ENCODE results near the gene TIMP2.
"Not testable (repeated sequence)": the region's sequence is repeated elsewhere in the genome, so short reads cannot be mapped to it uniquely, and the experiment has no call there.

Gene TIMP2

GRCh38 chr17:78925662-78926555, 722 bp upstream of the TIMP2 start:
- Mint-ChIP-seq H3K4me3 (no peak overlapping the region), H3K9me3 (no peaks in the 10 kb centered on the region), H3K27me3 (peaks cover 8% of the 10 kb centered on the region), H3K36me3 (ENCODE audit: low read depth) (no peaks in the 10 kb centered on the region), H3K4me1 (ENCODE audit: low read depth) (peaks cover 13% of the 10 kb centered on the region), H3K27ac (no peak overlapping the region)

GRCh38 chr17:78924481-78925151, 571 bp downstream of the TIMP2 start:
- Mint-ChIP-seq H3K9me3 (no peaks in the 10 kb centered on the region), H3K27ac (no peak overlapping the region), H3K4me1 (ENCODE audit: low read depth) (peaks cover 13% of the 10 kb centered on the region), H3K4me3 (no peak overlapping the region), H3K36me3 (ENCODE audit: low read depth) (no peaks in the 10 kb centered on the region), H3K27me3 (peaks cover 8% of the 10 kb centered on the region)

- peak overlapping the region; percentile 55 for H3K4me3 Mint-ChIP-seq
- peaks cover 13% of the 10 kb centered on the region for H3K4me1 Mint-ChIP-seq (ENCODE audit: low read depth)
- peak overlapping the region; percentile 51 for H3K27ac Mint-ChIP-seq
- no peaks in the 10 kb centered on the region for H3K36me3 Mint-ChIP-seq (ENCODE audit: low read depth)
- H3K27me3 Mint-ChIP-seq = peaks cover 8% of the 10 kb centered on the region
- H3K9me3 Mint-ChIP-seq = no peaks in the 10 kb centered on the region
These were observed 1.3 kb downstream of the TIMP2 start for GRCh38 chr17:78923660-78924453.

GRCh38 chr17:78922816-78923498, 2.2 kb downstream of the TIMP2 start:
- Mint-ChIP-seq H3K4me3 (peak overlapping the region; percentile 55), H3K27ac (no peak overlapping the region), H3K36me3 (ENCODE audit: low read depth) (no peaks in the 10 kb centered on the region), H3K27me3 (peaks cover 8% of the 10 kb centered on the region), H3K9me3 (no peaks in the 10 kb centered on the region), H3K4me1 (ENCODE audit: low read depth) (peaks cover 15% of the 10 kb centered on the region)

GRCh38 chr17:78921437-78921971, 3.7 kb downstream of the TIMP2 start:
- Mint-ChIP-seq H3K36me3 (ENCODE audit: low read depth) (no peaks in the 10 kb centered on the region), H3K27ac (no peak overlapping the region), H3K4me1 (ENCODE audit: low read depth) (peaks cover 24% of the 10 kb centered on the region), H3K4me3 (no peak overlapping the region), H3K9me3 (no peaks in the 10 kb centered on the region), H3K27me3 (peaks cover 4% of the 10 kb centered on the region)

- H3K9me3 Mint-ChIP-seq = no peaks in the 10 kb centered on the region
- H3K36me3 Mint-ChIP-seq (ENCODE audit: low read depth) = no peaks in the 10 kb centered on the region
- no peak overlapping the region for H3K4me3 Mint-ChIP-seq
- H3K4me1 Mint-ChIP-seq (ENCODE audit: low read depth) = peaks cover 33% of the 10 kb centered on the region
- no peaks in the 10 kb centered on the region for H3K27me3 Mint-ChIP-seq
- H3K27ac Mint-ChIP-seq = no peak overlapping the region
These were observed 4.7 kb downstream of the TIMP2 start for GRCh38 chr17:78920528-78920927.

GRCh38 chr17:78919861-78920450, 5.2 kb downstream of the TIMP2 start:
- H3K27me3 Mint-ChIP-seq = no peaks in the 10 kb centered on the region
- H3K27ac Mint-ChIP-seq = no peak overlapping the region
- H3K4me1 Mint-ChIP-seq (ENCODE audit: low read depth) = peaks cover 33% of the 10 kb centered on the region
- no peaks in the 10 kb centered on the region for H3K9me3 Mint-ChIP-seq
- no peak overlapping the region for H3K4me3 Mint-ChIP-seq
- H3K36me3 Mint-ChIP-seq (ENCODE audit: low read depth) = no peaks in the 10 kb centered on the region

- Mint-ChIP-seq H3K4me3 (no peak overlapping the region), H3K27ac (no peak overlapping the region), H3K36me3 (ENCODE audit: low read depth) (no peaks in the 10 kb centered on the region), H3K4me1 (ENCODE audit: low read depth) (peaks cover 33% of the 10 kb centered on the region), H3K9me3 (no peaks in the 10 kb centered on the region), H3K27me3 (no peaks in the 10 kb centered on the region)
These were observed 6.2 kb downstream of the TIMP2 start for GRCh38 chr17:78918979-78919378.

- Mint-ChIP-seq H3K27ac (no peak overlapping the region), H3K9me3 (no peaks in the 10 kb centered on the region), H3K4me3 (no peak overlapping the region), H3K27me3 (no peaks in the 10 kb centered on the region), H3K4me1 (ENCODE audit: low read depth) (peaks cover 22% of the 10 kb centered on the region), H3K36me3 (ENCODE audit: low read depth) (no peaks in the 10 kb centered on the region)
These were observed 7.5 kb downstream of the TIMP2 start for GRCh38 chr17:78917451-78918275.

- Mint-ChIP-seq H3K4me3 (peak overlapping the region; percentile 71), H3K4me1 (ENCODE audit: low read depth) (peaks cover 20% of the 10 kb centered on the region), H3K36me3 (ENCODE audit: low read depth) (no peaks in the 10 kb centered on the region), H3K27ac (peak overlapping the region; percentile 83), H3K9me3 (no peaks in the 10 kb centered on the region), H3K27me3 (no peaks in the 10 kb centered on the region)
These were observed 9.1 kb downstream of the TIMP2 start for GRCh38 chr17:78915872-78916632.

- Mint-ChIP-seq H3K36me3 (ENCODE audit: low read depth) (no peaks in the 10 kb centered on the region), H3K27me3 (no peaks in the 10 kb centered on the region), H3K4me1 (ENCODE audit: low read depth) (peaks cover 20% of the 10 kb centered on the region), H3K9me3 (no peaks in the 10 kb centered on the region), H3K4me3 (no peak overlapping the region), H3K27ac (no peak overlapping the region)
These were observed 12.1 kb downstream of the TIMP2 start for GRCh38 chr17:78913115-78913514.

GRCh38 chr17:78912082-78912481, 13.1 kb downstream of the TIMP2 start:
- no peaks in the 10 kb centered on the region for H3K27me3 Mint-ChIP-seq
- no peaks in the 10 kb centered on the region for H3K9me3 Mint-ChIP-seq
- H3K36me3 Mint-ChIP-seq (ENCODE audit: low read depth) = no peaks in the 10 kb centered on the region
- no peak overlapping the region for H3K27ac Mint-ChIP-seq
- H3K4me3 Mint-ChIP-seq = no peak overlapping the region
- peaks cover 13% of the 10 kb centered on the region for H3K4me1 Mint-ChIP-seq (ENCODE audit: low read depth)

- not testable (repeated sequence) for H3K9me3 Mint-ChIP-seq; H3K27ac Mint-ChIP-seq; H3K27me3 Mint-ChIP-seq; H3K4me3 Mint-ChIP-seq; H3K4me1 Mint-ChIP-seq (ENCODE audit: low read depth); H3K36me3 Mint-ChIP-seq (ENCODE audit: low read depth)
These were observed 13.6 kb downstream of the TIMP2 start for GRCh38 chr17:78911543-78911942.
